ENCODE measurements around the gene C1QTNF3.
"Not testable (repeated sequence)": the region's sequence is repeated elsewhere in the genome, so short reads cannot be mapped to it uniquely, and the experiment has no call there.

The C1QTNF3 gene

DNA sequence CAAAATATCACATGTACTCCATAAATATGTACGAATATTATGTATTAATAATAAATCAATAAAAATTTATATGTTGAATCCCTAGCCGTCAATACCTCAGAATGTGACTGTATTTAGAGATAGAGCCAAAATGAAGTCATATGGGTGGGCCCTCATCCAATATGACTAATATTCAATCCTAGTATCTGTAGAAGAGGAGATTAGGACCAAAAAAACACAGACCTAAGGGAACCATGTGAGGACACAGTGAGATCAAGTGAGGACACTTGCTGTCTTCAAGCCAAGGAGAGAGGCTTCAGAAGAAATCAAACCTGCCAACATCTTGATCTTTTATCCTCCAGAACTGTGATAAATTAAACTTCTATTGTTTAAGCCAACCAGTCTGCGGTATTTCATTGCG is 31.5 kb downstream of the C1QTNF3 start:
- Histone ChIP-seq H4K91ac (ENCODE audit: low read depth, low read length, poor library complexity) (no peak overlapping the region), H3K4me3 (ENCODE audit: low read length in 2 of 2) (no peak overlapping the region), H3K18ac (ENCODE audit: low read length) (no peak overlapping the region), H3K79me1 (ENCODE audit: low read depth, low read length) (no peaks in the 10 kb centered on the region), H3K27me3 (ENCODE audit: control insufficient read depth in 3 of 3, insufficient read depth in 3 of 3, low read depth in 1 of 3, low read length in 3 of 3) (peaks cover 0 to 2% (median 0%) of the 10 kb centered on the region in 3 experiments), H2BK15ac (ENCODE audit: low read length) (no peak overlapping the region), H3K23ac (ENCODE audit: low read depth, low read length, poor library complexity) (no peak overlapping the region), H3K27ac (replicated peaks; ENCODE audit: low read length) (no peak overlapping the region), H2AFZ (ENCODE audit: low read length) (no peak overlapping the region), H2BK5ac (ENCODE audit: low read length) (no peak overlapping the region), H3K4ac (ENCODE audit: low read length) (no peak overlapping the region), H2BK12ac (ENCODE audit: low read length) (no peak overlapping the region), H3K9me3 (replicated peaks in 1 of 2; ENCODE audit: control insufficient read depth in 2 of 2, insufficient read depth in 1 of 2, low read depth in 1 of 2, low read length in 2 of 2) (no peaks in the 10 kb centered on the region), H3K14ac (ENCODE audit: low read length) (no peak overlapping the region), H3K4me2 (ENCODE audit: insufficient read depth, low read length, poor library complexity, severe bottlenecking) (no peak overlapping the region), H2AK5ac (ENCODE audit: low read depth, low read length) (no peak overlapping the region), H3K9ac (ENCODE audit: low read depth, low read length, poor library complexity) (no peak overlapping the region), H2BK120ac (ENCODE audit: low read depth, low read length) (no peak overlapping the region), H3K36me3 (replicated peaks in 1 of 2; ENCODE audit: control insufficient read depth in 2 of 2, insufficient read depth in 2 of 2, low read length in 2 of 2) (no peaks in the 10 kb centered on the region), H4K8ac (ENCODE audit: low read depth, low read length) (no peak overlapping the region), H3K4me1 (ENCODE audit: control insufficient read depth in 2 of 2, insufficient read depth in 1 of 2, low read depth in 1 of 2, low read length in 2 of 2) (peaks cover 0 to 3% of the 10 kb centered on the region in 2 donors)
- no CpG with 5 or more reads among the region's 4 CpGs for WGBS, 2 donors (ENCODE audit: extremely low coverage in 2 of 2, insufficient read length in 2 of 2, insufficient replicate concordance in 1 of 2)
- DNase-seq (ENCODE audit: low spot score): no peak

DNA sequence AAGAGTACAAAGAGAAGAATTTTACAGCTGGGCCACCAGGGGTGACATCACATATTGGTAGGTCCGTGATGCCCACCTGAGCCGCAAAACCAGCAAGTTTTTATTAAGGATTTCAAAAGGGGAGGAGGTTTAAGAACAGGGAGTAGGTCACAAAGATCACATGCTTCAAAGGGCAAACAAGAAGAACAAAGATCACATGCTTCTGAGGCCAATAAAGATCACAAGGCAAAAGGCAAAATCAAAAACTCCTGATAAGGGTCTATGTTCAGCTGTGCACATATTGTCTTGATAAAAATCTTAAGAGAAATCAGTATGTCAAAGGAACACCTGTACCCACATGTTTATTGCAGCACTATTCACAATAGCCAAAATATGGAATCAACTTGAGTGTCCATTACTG is 32.9 kb downstream of the C1QTNF3 start:
- not testable (repeated sequence) for H2BK12ac ChIP-seq (ENCODE audit: low read length); H3K36me3 ChIP-seq (replicated peaks in 1 of 2; ENCODE audit: control insufficient read depth in 2 of 2, insufficient read depth in 2 of 2, low read length in 2 of 2)
- no CpG with 5 or more reads among the region's 2 CpGs for WGBS, 2 donors (ENCODE audit: extremely low coverage in 2 of 2, insufficient read length in 2 of 2, insufficient replicate concordance in 1 of 2)

DNA sequence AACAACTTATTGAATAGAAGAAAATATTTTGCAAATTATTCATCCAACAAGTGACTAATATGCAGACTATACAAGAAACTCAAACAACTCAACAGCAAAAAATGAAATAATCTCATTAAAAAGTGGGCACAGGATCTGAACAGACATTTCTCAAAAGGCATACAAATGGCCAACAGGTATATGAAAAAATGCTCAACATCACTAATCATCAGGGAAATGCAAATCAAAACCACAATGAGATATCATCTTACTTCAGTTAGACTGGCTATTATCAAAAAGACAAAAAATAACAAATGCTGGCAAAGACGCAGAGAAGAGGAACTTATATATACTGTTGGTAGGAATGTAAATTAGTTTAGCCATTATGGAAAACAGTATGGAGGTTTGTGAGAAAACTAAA is 33.4 kb downstream of the C1QTNF3 start:
- no peak overlapping the region for H3K18ac ChIP-seq (ENCODE audit: low read length)
- H3K27ac ChIP-seq (replicated peaks; ENCODE audit: low read length): no peak overlapping the region
- no peak overlapping the region for H3K23ac ChIP-seq (ENCODE audit: low read depth, low read length, poor library complexity)
- H2AK5ac ChIP-seq (ENCODE audit: low read depth, low read length): no peak overlapping the region
- no peak overlapping the region for H4K91ac ChIP-seq (ENCODE audit: low read depth, low read length, poor library complexity)
- H3K4me2 ChIP-seq (ENCODE audit: insufficient read depth, low read length, poor library complexity, severe bottlenecking): no peak overlapping the region
- WGBS, 2 donors (ENCODE audit: extremely low coverage in 2 of 2, insufficient read length in 2 of 2, insufficient replicate concordance in 1 of 2): no CpG with 5 or more reads among the region's 1 CpG
- no peak overlapping the region for H3K14ac ChIP-seq (ENCODE audit: low read length)
- H2BK15ac ChIP-seq (ENCODE audit: low read length): no peak overlapping the region
- no peak overlapping the region for H2BK12ac ChIP-seq (ENCODE audit: low read length)
- H3K79me1 ChIP-seq (ENCODE audit: low read depth, low read length): no peaks in the 10 kb centered on the region
- peaks cover 0 to 6% of the 10 kb centered on the region in 2 donors for H3K36me3 ChIP-seq (replicated peaks in 1 of 2; ENCODE audit: control insufficient read depth in 2 of 2, insufficient read depth in 2 of 2, low read length in 2 of 2)
- H4K8ac ChIP-seq (ENCODE audit: low read depth, low read length): no peak overlapping the region
- H3K4me1 ChIP-seq (ENCODE audit: control insufficient read depth in 2 of 2, insufficient read depth in 1 of 2, low read depth in 1 of 2, low read length in 2 of 2): peaks cover 0 to 5% of the 10 kb centered on the region in 2 donors
- H2BK120ac ChIP-seq (ENCODE audit: low read depth, low read length): no peak overlapping the region
- H3K9ac ChIP-seq (ENCODE audit: low read depth, low read length, poor library complexity): no peak overlapping the region
- no peak overlapping the region for H3K4ac ChIP-seq (ENCODE audit: low read length)
- no peak overlapping the region for H2AFZ ChIP-seq (ENCODE audit: low read length)
- H3K4me3 ChIP-seq (ENCODE audit: low read length in 2 of 2): no peak overlapping the region
- H3K9me3 ChIP-seq (replicated peaks in 1 of 2; ENCODE audit: control insufficient read depth in 2 of 2, insufficient read depth in 1 of 2, low read depth in 1 of 2, low read length in 2 of 2): no peaks in the 10 kb centered on the region
- peaks cover 0 to 2% (median 0%) of the 10 kb centered on the region in 3 experiments for H3K27me3 ChIP-seq (ENCODE audit: control insufficient read depth in 3 of 3, insufficient read depth in 3 of 3, low read depth in 1 of 3, low read length in 3 of 3)
- no peak overlapping the region for H2BK5ac ChIP-seq (ENCODE audit: low read length)
- no peak for DNase-seq (ENCODE audit: low spot score)

More for the DNA sequence above, 32.9 kb downstream of the C1QTNF3 start:
- H3K27me3 ChIP-seq (ENCODE audit: control insufficient read depth in 3 of 3, insufficient read depth in 3 of 3, low read depth in 1 of 3, low read length in 3 of 3); H3K18ac ChIP-seq (ENCODE audit: low read length); H2AK5ac ChIP-seq (ENCODE audit: low read depth, low read length); H3K4me2 ChIP-seq (ENCODE audit: insufficient read depth, low read length, poor library complexity, severe bottlenecking); H2BK5ac ChIP-seq (ENCODE audit: low read length); H4K91ac ChIP-seq (ENCODE audit: low read depth, low read length, poor library complexity); DNase-seq (ENCODE audit: low spot score); H3K9ac ChIP-seq (ENCODE audit: low read depth, low read length, poor library complexity); H3K14ac ChIP-seq (ENCODE audit: low read length); H2BK15ac ChIP-seq (ENCODE audit: low read length); H3K23ac ChIP-seq (ENCODE audit: low read depth, low read length, poor library complexity); H2BK120ac ChIP-seq (ENCODE audit: low read depth, low read length); H3K4me1 ChIP-seq (ENCODE audit: control insufficient read depth in 2 of 2, insufficient read depth in 1 of 2, low read depth in 1 of 2, low read length in 2 of 2); H4K8ac ChIP-seq (ENCODE audit: low read depth, low read length); H3K9me3 ChIP-seq (replicated peaks in 1 of 2; ENCODE audit: control insufficient read depth in 2 of 2, insufficient read depth in 1 of 2, low read depth in 1 of 2, low read length in 2 of 2); H3K27ac ChIP-seq (replicated peaks; ENCODE audit: low read length); H3K4ac ChIP-seq (ENCODE audit: low read length); H3K79me1 ChIP-seq (ENCODE audit: low read depth, low read length); H2AFZ ChIP-seq (ENCODE audit: low read length); H3K4me3 ChIP-seq (ENCODE audit: low read length in 2 of 2): not testable (repeated sequence)

DNA sequence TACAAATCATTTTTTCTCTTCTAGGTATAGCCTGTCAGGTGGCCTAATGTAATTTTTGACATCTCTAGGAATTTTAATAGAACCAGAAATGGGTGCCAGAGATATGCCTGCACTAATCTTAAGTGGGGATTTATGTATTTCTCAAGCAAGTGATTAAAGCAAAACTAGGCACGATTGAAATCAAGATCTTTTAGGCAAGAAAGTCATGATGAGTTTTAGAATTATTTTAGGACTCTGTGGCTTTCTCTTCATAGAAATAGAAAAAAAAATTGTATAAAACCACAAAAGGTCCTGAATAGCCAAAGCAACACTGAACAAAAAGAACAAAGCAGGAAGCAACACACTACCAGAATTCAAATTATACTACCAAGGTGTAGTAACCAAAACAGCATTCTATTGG is 34.2 kb downstream of the C1QTNF3 start:
- Histone ChIP-seq H3K4me1 (ENCODE audit: control insufficient read depth in 2 of 2, insufficient read depth in 1 of 2, low read depth in 1 of 2, low read length in 2 of 2) (peaks cover 0 to 6% of the 10 kb centered on the region in 2 donors), H3K27ac (replicated peaks; ENCODE audit: low read length) (peak overlapping the region; percentile 93), H2BK5ac (ENCODE audit: low read length) (no peak overlapping the region), H2AK5ac (ENCODE audit: low read depth, low read length) (no peak overlapping the region), H3K23ac (ENCODE audit: low read depth, low read length, poor library complexity) (no peak overlapping the region), H3K9me3 (replicated peaks in 1 of 2; ENCODE audit: control insufficient read depth in 2 of 2, insufficient read depth in 1 of 2, low read depth in 1 of 2, low read length in 2 of 2) (peaks cover 0 to 1% of the 10 kb centered on the region in 2 donors), H3K36me3 (replicated peaks in 1 of 2; ENCODE audit: control insufficient read depth in 2 of 2, insufficient read depth in 2 of 2, low read length in 2 of 2) (peaks cover 1 to 14% of the 10 kb centered on the region in 2 donors), H4K8ac (ENCODE audit: low read depth, low read length) (no peak overlapping the region), H3K27me3 (ENCODE audit: control insufficient read depth in 3 of 3, insufficient read depth in 3 of 3, low read depth in 1 of 3, low read length in 3 of 3) (peaks cover 0 to 2% (median 0%) of the 10 kb centered on the region in 3 experiments), H3K14ac (ENCODE audit: low read length) (no peak overlapping the region), H3K4ac (ENCODE audit: low read length) (no peak overlapping the region), H2AFZ (ENCODE audit: low read length) (peak overlapping the region; percentile 95), H2BK15ac (ENCODE audit: low read length) (no peak overlapping the region), H3K79me1 (ENCODE audit: low read depth, low read length) (no peaks in the 10 kb centered on the region), H2BK120ac (ENCODE audit: low read depth, low read length) (no peak overlapping the region), H4K91ac (ENCODE audit: low read depth, low read length, poor library complexity) (no peak overlapping the region), H3K18ac (ENCODE audit: low read length) (no peak overlapping the region), H2BK12ac (ENCODE audit: low read length) (no peak overlapping the region), H3K4me2 (ENCODE audit: insufficient read depth, low read length, poor library complexity, severe bottlenecking) (no peak overlapping the region), H3K9ac (ENCODE audit: low read depth, low read length, poor library complexity) (no peak overlapping the region), H3K4me3 (ENCODE audit: low read length in 2 of 2) (peak overlapping the region in 1 of 2 donors; percentile 76)
- no peak for DNase-seq (ENCODE audit: low spot score)
- no CpG with 5 or more reads among the region's 1 CpG for WGBS, 2 donors (ENCODE audit: extremely low coverage in 2 of 2, insufficient read length in 2 of 2, insufficient replicate concordance in 1 of 2)

All from neuronal stem cell (in vitro differentiated cells).